GM21515 (cell line): ENCODE measurements around the gene C15orf39.
A peak's percentile ranks its signal among the peaks of the same experiment; 100 is the strongest.

Experiments used
- ATAC-seq: cut with Tn5 transposase; IDR thresholded peaks from one replicate; pipeline ENCODE4 v1.9.1; 2021; ENCODE audit not compliant: unreplicated experiment

The C15orf39 gene

GRCh38 chr15:75195122-75195765, 6.4 kb upstream of the C15orf39 start:
- no peak for ATAC-seq

GRCh38 chr15:75195766-75196241, 5.9 kb upstream of the C15orf39 start:
- ATAC-seq: no peak

GRCh38 chr15:75197062-75197630, 4.5 kb upstream of the C15orf39 start:
- no peak for ATAC-seq

- no peak for ATAC-seq
Measured at GRCh38 chr15:75198560-75199356, 2.9 kb upstream of the C15orf39 start.

GRCh38 chr15:75199357-75199940, 2.2 kb upstream of the C15orf39 start:
- ATAC-seq: no peak

- no peak for ATAC-seq
Measured at GRCh38 chr15:75200391-75200764, 1.3 kb upstream of the C15orf39 start.

GRCh38 chr15:75200765-75201615, 692 bp upstream of the C15orf39 start:
- ATAC-seq: no peak

- ATAC-seq: peak; percentile 36
Measured at GRCh38 chr15:75202251-75203016, 752 bp downstream of the C15orf39 start.

- no peak for ATAC-seq
Measured at GRCh38 chr15:75203017-75203907, 1.6 kb downstream of the C15orf39 start.

GRCh38 chr15:75203908-75204263, 2.2 kb downstream of the C15orf39 start:
- ATAC-seq: no peak

- ATAC-seq: peak; percentile 34
Measured at GRCh38 chr15:75204340-75205063, 2.8 kb downstream of the C15orf39 start.

- no peak for ATAC-seq
Measured at GRCh38 chr15:75205064-75205395, 3.3 kb downstream of the C15orf39 start.

GRCh38 chr15:75206006-75206405, 4.3 kb downstream of the C15orf39 start:
- no peak for ATAC-seq

GRCh38 chr15:75206803-75207617, 5.3 kb downstream of the C15orf39 start:
- no peak for ATAC-seq

GRCh38 chr15:75207618-75208500, 6.2 kb downstream of the C15orf39 start:
- no peak for ATAC-seq

- no peak for ATAC-seq
Measured at GRCh38 chr15:75208501-75209288, 7.0 kb downstream of the C15orf39 start.
